Neural progenitor cell (in vitro differentiated cells): ENCODE results near the gene ELMO1.

Experiments
- CTCF ChIP-seq: fragments of 200-600 bp; sonication (generic); IDR thresholded peaks from 2 replicates; pipeline ENCODE4 v1.5.1; 2017; ENCODE audit warnings: antibody characterized with exemption, mild to moderate bottlenecking
- EZH2 ChIP-seq: fragments of 200-600 bp; sonication (generic); IDR thresholded peaks from 2 replicates; pipeline ENCODE4 v1.6.1; 2017; ENCODE audit warnings: antibody characterized with exemption, mild to moderate bottlenecking, moderate library complexity

GRCh38 chr7:37220664-37221063 is 228.0 kb downstream of the ELMO1 start:
- no peak for TF ChIP-seq CTCF
- TF ChIP-seq EZH2 = no peak
